Measurements from ENCODE around the gene FAM240A. TPM values are rescaled to one million over a fixed set of nuclear protein-coding genes. Genes with fewer than 3 reads are reported as not detected.

The FAM240A gene
- total and polyA plus RNA-seq, 7 experiments from 2014 or later: not detected

DNA sequence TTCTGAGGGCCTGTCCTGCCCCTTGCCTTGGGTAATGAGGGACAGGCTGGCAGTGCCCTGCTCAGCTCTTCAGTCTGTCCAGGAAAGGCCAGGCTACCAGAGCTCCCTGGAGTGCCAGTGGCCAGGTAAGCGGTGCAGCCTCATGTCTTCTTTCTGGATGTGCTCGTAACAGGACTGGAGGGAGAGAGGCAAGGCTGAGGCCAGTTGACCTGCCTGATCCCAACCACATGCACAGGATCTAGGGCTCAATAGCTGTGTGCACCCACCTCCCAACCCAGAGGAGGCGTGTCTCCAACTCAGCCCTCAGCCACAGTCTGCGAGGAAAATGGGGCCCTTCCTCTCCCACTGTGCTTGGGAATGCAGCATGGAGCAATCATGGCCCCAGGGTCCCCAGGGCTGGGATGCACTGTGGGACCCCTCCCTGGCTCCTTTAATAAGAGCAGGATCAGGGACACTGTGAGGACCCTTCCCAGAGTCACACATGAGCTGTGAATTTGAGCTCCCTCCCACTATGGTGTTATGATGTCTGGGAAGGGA is 58.6 kb downstream of the FAM240A start:
- POLR2A ChIA-PET: no interaction called here
- Mint-ChIP-seq H3K36me3 (peaks cover 0 to 27% (median 5%) of the 10 kb centered on the region in 5 donors), H3K27me3 (peaks cover 0 to 3% (median 0%) of the 10 kb centered on the region in 5 donors), H3K4me1 (no peaks in the 10 kb centered on the region), H3K27ac (peak overlapping the region in 5 of 9 donors; percentile 38 to 73 (median 51)), H3K4me3 (no peak overlapping the region), H3K9me3 (no peaks in the 10 kb centered on the region)
- DNase-seq (no peak), ATAC-seq (no peak)
- H3K36me3 ChIP-seq (ENCODE audit: control insufficient read depth in 2 of 3, insufficient read depth in 3 of 3, low read length in 3 of 3): peaks cover 0 to 46% (median 3%) of the 10 kb centered on the region in 3 experiments
- H3K4me1 ChIP-seq (ENCODE audit: control insufficient read depth in 2 of 2, insufficient read depth in 2 of 2, low read length in 2 of 2): no peaks in the 10 kb centered on the region
- CTCF ChIA-PET: no interaction called here
- no peaks in the 10 kb centered on the region for H3K9me3 ChIP-seq (ENCODE audit: control insufficient read depth in 2 of 3, low read length in 3 of 3)
- H3K27me3 ChIP-seq (ENCODE audit: control insufficient read depth in 2 of 2, insufficient read depth in 2 of 2, low read length in 2 of 2): no peaks in the 10 kb centered on the region
- H3K4me3 ChIP-seq (ENCODE audit: low read length): no peak overlapping the region
- no peak overlapping the region for H3K27ac ChIP-seq (ENCODE audit: low read depth, low read length)
- intact Hi-C loops (cut with micrococcal nuclease): no loop called here

DNA sequence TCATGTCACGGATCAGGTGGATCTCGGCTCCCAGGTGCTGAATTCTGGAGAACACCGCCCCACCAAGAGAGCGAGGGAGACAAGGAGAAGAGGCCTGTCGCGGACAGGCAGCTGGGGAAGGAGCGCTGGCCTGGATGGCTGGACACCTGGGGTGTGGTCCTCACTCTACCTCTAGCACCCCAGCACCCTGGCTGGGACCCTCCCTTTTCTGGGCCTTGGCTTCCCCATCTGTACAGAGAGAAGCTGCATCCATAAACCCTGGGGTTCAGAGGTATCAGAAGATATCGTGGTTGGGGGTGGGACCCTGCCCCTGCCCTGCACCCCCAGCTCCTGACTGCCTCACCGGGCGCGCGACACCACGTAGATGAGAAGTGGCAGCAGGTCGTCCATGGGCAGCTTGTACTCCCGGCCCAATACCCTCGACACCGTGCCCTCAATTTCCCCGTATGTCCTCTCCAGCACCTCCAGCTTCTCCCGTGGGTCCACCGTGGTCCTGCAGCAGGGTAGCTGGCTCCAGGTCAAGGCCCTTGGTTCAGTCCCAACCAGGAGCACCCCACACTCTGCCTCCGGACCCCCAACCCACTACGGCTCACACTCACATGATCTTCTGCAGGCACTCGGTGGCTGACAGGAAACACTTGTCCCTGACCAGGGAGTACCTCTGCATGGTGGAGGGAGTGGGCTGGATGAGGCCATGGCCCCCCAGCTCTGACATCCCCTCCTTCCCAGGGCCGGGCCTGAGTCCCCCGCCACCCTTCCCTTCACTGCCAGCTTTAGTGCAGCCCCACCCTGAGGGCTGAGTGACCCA is 59.4 kb downstream of the FAM240A start:
- POLR2A ChIA-PET: no interaction called here

DNA sequence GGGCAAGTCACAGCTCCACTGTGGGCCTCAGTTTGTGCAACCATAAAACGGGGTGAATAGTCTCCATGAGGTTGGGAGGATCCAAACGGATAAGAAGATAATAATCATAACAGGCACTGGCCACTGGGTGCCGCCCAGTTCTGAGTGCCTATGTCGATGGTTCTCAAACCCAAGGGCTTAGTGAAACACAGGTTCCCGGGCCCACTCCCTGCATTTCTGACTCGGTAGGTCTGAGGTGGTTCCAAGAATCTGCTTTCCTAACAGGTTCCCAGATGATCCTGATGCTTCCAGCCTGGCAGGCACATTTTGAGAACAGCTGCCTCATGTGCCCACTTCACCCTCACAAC is 60.0 kb downstream of the FAM240A start:
- Mint-ChIP-seq H3K4me3 (no peak overlapping the region), H3K4me1 (no peaks in the 10 kb centered on the region), H3K27ac (peak overlapping the region in 1 of 9 donors; percentile 38), H3K9me3 (no peaks in the 10 kb centered on the region), H3K36me3 (peaks cover 0 to 33% (median 5%) of the 10 kb centered on the region in 5 donors), H3K27me3 (peaks cover 0 to 3% (median 0%) of the 10 kb centered on the region in 5 donors)
- no peak overlapping the region for H3K4me3 ChIP-seq (ENCODE audit: low read length)
- peaks cover 0 to 53% (median 3%) of the 10 kb centered on the region in 3 experiments for H3K36me3 ChIP-seq (ENCODE audit: control insufficient read depth in 2 of 3, insufficient read depth in 3 of 3, low read length in 3 of 3)
- intact Hi-C loops (cut with micrococcal nuclease): no loop called here
- H3K9me3 ChIP-seq (ENCODE audit: control insufficient read depth in 2 of 3, low read length in 3 of 3): no peaks in the 10 kb centered on the region
- POLR2A ChIA-PET: no interaction called here
- ATAC-seq (no peak), DNase-seq (peak in 1 of 9 donors; percentile 12)
- no peaks in the 10 kb centered on the region for H3K4me1 ChIP-seq (ENCODE audit: control insufficient read depth in 2 of 2, insufficient read depth in 2 of 2, low read length in 2 of 2)
- H3K27ac ChIP-seq (ENCODE audit: low read depth, low read length): no peak overlapping the region
- H3K27me3 ChIP-seq (ENCODE audit: control insufficient read depth in 2 of 2, insufficient read depth in 2 of 2, low read length in 2 of 2): no peaks in the 10 kb centered on the region
- CTCF ChIA-PET: interaction anchor here (0.5 to 0.9 kb wide), 3 partner anchors 9 to 30 kb away, joined by 3 read pairs; no protein-coding TSS in a partner anchor

More for the DNA sequence above, 59.4 kb downstream of the FAM240A start:
- Histone ChIP-seq H3K4me1 (ENCODE audit: control insufficient read depth in 2 of 2, insufficient read depth in 2 of 2, low read length in 2 of 2) (no peaks in the 10 kb centered on the region), H3K36me3 (ENCODE audit: control insufficient read depth in 2 of 3, insufficient read depth in 3 of 3, low read length in 3 of 3) (peaks cover 0 to 49% (median 3%) of the 10 kb centered on the region in 3 experiments), H3K27ac (ENCODE audit: low read depth, low read length) (no peak overlapping the region), H3K27me3 (ENCODE audit: control insufficient read depth in 2 of 2, insufficient read depth in 2 of 2, low read length in 2 of 2) (no peaks in the 10 kb centered on the region), H3K9me3 (ENCODE audit: control insufficient read depth in 2 of 3, low read length in 3 of 3) (no peaks in the 10 kb centered on the region), H3K4me3 (ENCODE audit: low read length) (no peak overlapping the region)
- H3K4me3 Mint-ChIP-seq: no peak overlapping the region
- CTCF ChIA-PET: interaction anchor here (0.9 kb wide), 1 partner anchor 9 kb away, joined by 3 read pairs; no protein-coding TSS in a partner anchor
- intact Hi-C loops (cut with micrococcal nuclease): no loop called here
- peak overlapping the region in 4 of 9 donors; percentile 38 to 73 (median 55) for H3K27ac Mint-ChIP-seq
- ATAC-seq (no peak), DNase-seq (peak in 1 of 9 donors; percentile 13)
- no peaks in the 10 kb centered on the region for H3K4me1 Mint-ChIP-seq
- no peaks in the 10 kb centered on the region for H3K9me3 Mint-ChIP-seq
- H3K36me3 Mint-ChIP-seq: peaks cover 0 to 30% (median 5%) of the 10 kb centered on the region in 5 donors
- peaks cover 0 to 3% (median 0%) of the 10 kb centered on the region in 5 donors for H3K27me3 Mint-ChIP-seq

DNA sequence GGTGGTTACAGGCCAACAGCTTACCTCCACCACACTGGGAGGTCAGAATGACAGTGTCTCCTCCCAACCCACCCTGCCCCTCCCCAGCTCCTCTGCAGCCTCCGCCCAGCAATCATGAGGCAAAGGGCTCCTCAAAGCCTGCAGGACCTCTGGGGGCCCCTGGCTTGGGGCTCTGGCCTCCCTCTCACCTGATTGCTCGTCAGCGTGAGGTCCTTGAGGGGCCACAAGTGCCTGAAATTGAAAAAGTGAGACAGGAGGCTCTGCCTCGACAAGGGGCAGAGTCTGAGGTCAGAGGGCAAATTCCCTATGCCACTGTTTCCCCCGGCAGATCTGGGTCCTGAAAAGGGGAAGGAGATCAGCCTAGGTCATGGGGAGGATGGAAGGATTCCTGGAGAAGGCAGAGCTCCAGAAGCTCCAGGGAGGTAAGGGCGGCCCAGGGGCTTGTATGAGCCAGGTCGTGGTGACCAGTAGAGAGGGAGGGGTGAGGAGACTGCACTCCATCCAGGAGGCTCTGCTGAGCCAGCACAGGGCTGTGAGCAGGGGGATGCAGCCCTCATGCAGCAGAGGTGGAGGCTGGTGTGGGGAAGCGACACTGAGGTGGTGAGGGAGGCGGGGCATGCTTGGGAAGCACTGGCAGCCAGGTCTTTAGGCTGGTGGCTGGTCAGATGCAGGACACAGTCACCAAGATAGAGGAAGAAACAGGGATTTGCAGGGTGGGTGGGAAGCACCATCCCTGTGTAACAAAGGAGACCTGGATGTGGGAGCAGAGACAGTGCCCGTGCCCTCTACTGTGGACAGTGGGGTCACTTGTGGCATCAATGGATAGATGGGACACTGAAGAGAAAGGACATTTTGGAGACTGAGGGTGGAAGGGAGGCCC is 61.1 kb downstream of the FAM240A start:
- ChIA-PET POLR2A (no interaction called here), CTCF (interaction anchor here (0.6 kb wide), 1 partner anchor 29 kb away, joined by 3 read pairs; no protein-coding TSS in a partner anchor)
- H3K9me3 ChIP-seq (ENCODE audit: control insufficient read depth in 2 of 3, low read length in 3 of 3): no peaks in the 10 kb centered on the region
- H3K4me1 ChIP-seq (ENCODE audit: control insufficient read depth in 2 of 2, insufficient read depth in 2 of 2, low read length in 2 of 2): no peaks in the 10 kb centered on the region
- no peaks in the 10 kb centered on the region for H3K9me3 Mint-ChIP-seq
- H3K27me3 ChIP-seq (ENCODE audit: control insufficient read depth in 2 of 2, insufficient read depth in 2 of 2, low read length in 2 of 2): no peaks in the 10 kb centered on the region
- no peak for ATAC-seq
- intact Hi-C loops (cut with micrococcal nuclease): no loop called here
- no peak for DNase-seq
- H3K4me1 Mint-ChIP-seq: no peaks in the 10 kb centered on the region
- H3K27me3 Mint-ChIP-seq: peaks cover 0 to 3% (median 0%) of the 10 kb centered on the region in 5 donors
- peaks cover 0 to 63% (median 3%) of the 10 kb centered on the region in 3 experiments for H3K36me3 ChIP-seq (ENCODE audit: control insufficient read depth in 2 of 3, insufficient read depth in 3 of 3, low read length in 3 of 3)
- H3K4me3 ChIP-seq (ENCODE audit: low read length): no peak overlapping the region
- H3K27ac ChIP-seq (ENCODE audit: low read depth, low read length): no peak overlapping the region
- peak overlapping the region in 5 of 9 donors; percentile 28 to 78 (median 58) for H3K27ac Mint-ChIP-seq
- H3K4me3 Mint-ChIP-seq: no peak overlapping the region
- peaks cover 0 to 36% (median 5%) of the 10 kb centered on the region in 5 donors for H3K36me3 Mint-ChIP-seq

DNA sequence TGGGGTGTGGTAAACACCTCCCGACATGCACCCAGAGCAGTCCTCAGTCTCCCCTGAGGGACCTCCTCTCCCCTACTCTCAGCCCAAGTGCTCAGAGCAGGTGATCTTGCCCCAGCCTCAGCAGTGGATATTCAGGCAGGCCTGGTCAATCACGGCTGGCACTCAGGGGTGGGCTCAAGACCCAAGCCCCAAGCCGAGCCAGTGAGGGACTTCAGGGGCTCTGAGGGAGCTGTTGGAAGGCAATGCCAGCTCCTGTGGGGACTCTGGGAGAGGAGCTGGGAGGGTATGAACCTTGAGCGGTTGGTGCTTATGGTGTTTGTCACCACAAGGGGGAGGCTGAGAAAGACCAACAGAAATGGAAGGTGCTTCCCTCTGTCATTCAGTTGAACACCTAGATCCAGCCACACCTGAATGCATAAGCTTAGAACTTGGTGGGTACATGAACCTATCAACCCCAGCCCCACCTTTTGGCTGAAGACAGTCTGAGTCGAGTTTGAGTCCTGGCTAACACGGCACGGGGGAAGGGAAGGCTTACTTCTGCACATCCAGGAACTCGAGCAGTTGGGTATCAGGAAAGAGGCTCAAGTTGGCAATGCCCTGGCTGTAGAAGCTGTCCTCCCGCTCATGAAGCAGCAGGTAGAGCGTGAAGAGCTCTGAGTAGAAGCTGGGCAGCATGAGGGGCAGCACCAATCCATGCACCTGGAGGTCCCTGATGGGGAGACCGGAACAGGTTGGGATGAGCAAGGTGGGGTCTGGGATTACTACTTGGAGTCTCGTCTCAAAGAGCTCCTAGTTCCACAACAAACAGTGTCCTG is 61.9 kb downstream of the FAM240A start:
- H3K27ac Mint-ChIP-seq: no peak overlapping the region
- H3K27me3 ChIP-seq (ENCODE audit: control insufficient read depth in 2 of 2, insufficient read depth in 2 of 2, low read length in 2 of 2): no peaks in the 10 kb centered on the region

DNA sequence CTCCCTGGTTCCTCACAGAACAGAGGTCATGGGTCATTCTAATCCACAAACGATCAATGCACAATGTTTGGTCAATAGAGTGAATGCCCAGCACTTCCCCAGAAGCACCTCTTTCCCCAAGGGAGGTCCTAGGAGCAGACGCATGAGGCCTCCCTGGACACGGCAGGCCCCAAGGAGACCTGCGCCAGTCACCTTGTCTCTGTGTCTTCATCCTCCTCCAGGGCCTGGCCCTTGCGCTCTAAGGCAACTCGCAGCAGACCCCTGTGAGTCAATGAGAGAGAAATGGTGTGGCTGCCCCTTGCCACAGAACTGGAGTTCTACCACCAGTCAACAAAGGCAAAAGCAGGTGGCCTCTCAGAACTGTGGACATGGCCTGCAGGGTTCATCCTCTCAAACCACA is 63.1 kb downstream of the FAM240A start:
- ChIA-PET CTCF (interaction anchor here (0.5 kb wide), 1 partner anchor 27 kb away, joined by 4 read pairs; no protein-coding TSS in a partner anchor), POLR2A (no interaction called here)
- Mint-ChIP-seq H3K36me3 (peaks cover 0 to 44% (median 5%) of the 10 kb centered on the region in 5 donors), H3K9me3 (no peaks in the 10 kb centered on the region), H3K27ac (no peak overlapping the region), H3K27me3 (peaks cover 0 to 3% (median 0%) of the 10 kb centered on the region in 5 donors), H3K4me3 (no peak overlapping the region), H3K4me1 (no peaks in the 10 kb centered on the region)
- H3K9me3 ChIP-seq (ENCODE audit: control insufficient read depth in 2 of 3, low read length in 3 of 3): no peaks in the 10 kb centered on the region
- intact Hi-C loops (cut with micrococcal nuclease): no loop called here
- no peak overlapping the region for H3K4me3 ChIP-seq (ENCODE audit: low read length)
- H3K4me1 ChIP-seq (ENCODE audit: control insufficient read depth in 2 of 2, insufficient read depth in 2 of 2, low read length in 2 of 2): no peaks in the 10 kb centered on the region
- H3K27ac ChIP-seq (ENCODE audit: low read depth, low read length): no peak overlapping the region
- ATAC-seq: no peak
- peaks cover 0 to 72% (median 3%) of the 10 kb centered on the region in 3 experiments for H3K36me3 ChIP-seq (ENCODE audit: control insufficient read depth in 2 of 3, insufficient read depth in 3 of 3, low read length in 3 of 3)
- no peak for DNase-seq
- no peaks in the 10 kb centered on the region for H3K27me3 ChIP-seq (ENCODE audit: control insufficient read depth in 2 of 2, insufficient read depth in 2 of 2, low read length in 2 of 2)

More for the DNA sequence above, 61.9 kb downstream of the FAM240A start:
- H3K9me3 Mint-ChIP-seq: no peaks in the 10 kb centered on the region
- no peak overlapping the region for H3K27ac ChIP-seq (ENCODE audit: low read depth, low read length)
- H3K4me3 Mint-ChIP-seq: no peak overlapping the region
- CTCF ChIA-PET: interaction anchor here (0.6 kb wide), 1 partner anchor 22 kb away, joined by 6 read pairs; no protein-coding TSS in a partner anchor
- H3K9me3 ChIP-seq (ENCODE audit: control insufficient read depth in 2 of 3, low read length in 3 of 3): no peaks in the 10 kb centered on the region
- intact Hi-C loops (cut with micrococcal nuclease): no loop called here
- H3K4me3 ChIP-seq (ENCODE audit: low read length): no peak overlapping the region
- DNase-seq: no peak
- H3K4me1 ChIP-seq (ENCODE audit: control insufficient read depth in 2 of 2, insufficient read depth in 2 of 2, low read length in 2 of 2): no peaks in the 10 kb centered on the region
- H3K4me1 Mint-ChIP-seq: no peaks in the 10 kb centered on the region
- H3K36me3 Mint-ChIP-seq: peaks cover 0 to 36% (median 5%) of the 10 kb centered on the region in 5 donors
- ATAC-seq: no peak
- peaks cover 0 to 71% (median 3%) of the 10 kb centered on the region in 3 experiments for H3K36me3 ChIP-seq (ENCODE audit: control insufficient read depth in 2 of 3, insufficient read depth in 3 of 3, low read length in 3 of 3)
- POLR2A ChIA-PET: no interaction called here
- peaks cover 0 to 3% (median 0%) of the 10 kb centered on the region in 5 donors for H3K27me3 Mint-ChIP-seq
